GM23338 (cell line): ENCODE results near the gene SCYGR8. TPM values are rescaled to one million over a fixed set of nuclear protein-coding genes. Genes with fewer than 3 reads are reported as not detected.
"Not testable (repeated sequence)": the region's sequence is repeated elsewhere in the genome, so short reads cannot be mapped to it uniquely, and the experiment has no call there.

Source experiments
- ATAC-seq: fragments of 200-7000 bp; cut with Tn5 transposase; 3 replicates; pipeline ENCODE4 v1.9.1; 2020
- DNase-seq: peaks from one replicate; pipeline ENCODE4 v3.0.0-alpha.2; 2015; ENCODE audit warnings: low spot score
- H2AFZ ChIP-seq: fragments of 200-600 bp; sonication (generic); 2 replicates; pipeline ENCODE4 v1.8.0; 2016; ENCODE audit warnings: antibody characterized with exemption, mild to moderate bottlenecking, moderate library complexity
- H3F3A ChIP-seq: fragments of 200-600 bp; sonication (generic); replicated peaks from 2 replicates; pipeline ENCODE4 v1.8.0; 2017; ENCODE audit warnings: antibody characterized with exemption, mixed run types, low read depth
- H3K27ac ChIP-seq: fragments of 200-600 bp; sonication (generic); 2 replicates; pipeline ENCODE4 v1.6.1; 2016; ENCODE audit warnings: low read depth
- H3K27me3 ChIP-seq: fragments of 200-600 bp; sonication (generic); 2 replicates; pipeline ENCODE4 v1.8.0; 2016; ENCODE audit warnings: mild to moderate bottlenecking, mixed run types, moderate library complexity; ENCODE audit not compliant: insufficient read depth
- H3K36me3 ChIP-seq: fragments of 200-600 bp; sonication (generic); 2 replicates; pipeline ENCODE4 v1.8.0; 2016; ENCODE audit warnings: mild to moderate bottlenecking; ENCODE audit not compliant: insufficient read depth
- H3K4me1 ChIP-seq: fragments of 200-600 bp; sonication (generic); 2 replicates; pipeline ENCODE4 v1.8.0; 2016; ENCODE audit warnings: mild to moderate bottlenecking, moderate library complexity; ENCODE audit not compliant: insufficient read depth
- H3K4me2 ChIP-seq: fragments of 200-600 bp; sonication (generic); 2 replicates; pipeline ENCODE4 v1.7.1; 2017; ENCODE audit warnings: mixed run types
- H3K4me3 ChIP-seq: fragments of 200-600 bp; sonication (generic); 2 replicates; pipeline ENCODE4 v1.6.1; 2016; ENCODE audit warnings: mixed run types
- H3K79me2 ChIP-seq: fragments of 200-600 bp; sonication (generic); replicated peaks from 2 replicates; pipeline ENCODE4 v1.8.0; 2017; ENCODE audit warnings: mild to moderate bottlenecking; ENCODE audit not compliant: insufficient read depth
- H3K9me2 ChIP-seq: fragments of 200-600 bp; sonication (generic); 2 replicates; pipeline ENCODE4 v1.8.0; 2017; ENCODE audit not compliant: insufficient read depth
- H4K20me1 ChIP-seq: fragments of 200-600 bp; sonication (generic); replicated peaks from 2 replicates; pipeline ENCODE4 v1.8.0; 2017; ENCODE audit warnings: mild to moderate bottlenecking; ENCODE audit not compliant: insufficient read depth
- H3K27ac Mint-ChIP-seq: 2 replicates; pipeline ENCODE4 v1.8.0; 2020; ENCODE audit warnings: inconsistent platforms, mild to moderate bottlenecking, moderate library complexity, mixed read lengths
- H3K27me3 Mint-ChIP-seq: 3 replicates; pipeline ENCODE4 v1.8.0; 2022; ENCODE audit warnings: low read depth, mild to moderate bottlenecking, moderate library complexity, mixed read lengths, inconsistent platforms; ENCODE audit not compliant: insufficient read depth, poor library complexity
- H3K36me3 Mint-ChIP-seq: 3 replicates; pipeline ENCODE4 v1.8.0; 2021; ENCODE audit warnings: low read depth, mild to moderate bottlenecking, inconsistent platforms, moderate library complexity, mixed read lengths
- H3K4me1 Mint-ChIP-seq: 3 replicates; pipeline ENCODE4 v1.8.0; 2020; ENCODE audit warnings: mild to moderate bottlenecking, inconsistent platforms, mixed read lengths
- H3K4me3 Mint-ChIP-seq: 3 replicates; pipeline ENCODE4 v1.8.0; 2021; ENCODE audit warnings: moderate library complexity, mild to moderate bottlenecking, inconsistent platforms, mixed read lengths
- H3K9me3 Mint-ChIP-seq: 3 replicates; pipeline ENCODE4 v1.8.0; 2020; ENCODE audit warnings: moderate library complexity, mild to moderate bottlenecking, inconsistent platforms, mixed read lengths
- POLR2AphosphoS5 ChIP-seq: IDR thresholded peaks from 2 replicates; pipeline ENCODE4 v1.6.1; 2016; ENCODE audit warnings: antibody characterized with exemption, low read depth
- polyA plus RNA-seq: library from polyadenylated mRNA; unstranded; fragments of >200 nt; fragmentation: Nextera tagmentation; extraction: Ambion mirVana; gene quantifications from 2 replicates; pipeline ENCODE4 v1.2.1, GENCODE V29; 2016
- total RNA-seq: library from RNA; depleted of rRNA; stranded (reverse); fragments of >200 nt; shearing (Covaris generic); gene quantifications from 2 replicates; pipeline ENCODE4 v1.2.3, GENCODE V29; 2014
- TF ChIP-seq, protein P1 (sequence below), 2 experiments: fragments of 200-600 bp in 1 of 2; sonication (generic) in 1 of 2; conservative IDR thresholded peaks; 2 replicates each; pipeline versions ENCODE4 v1.5.1 to v1.6.1; 2016 to 2017; ENCODE audit warnings: antibody characterized with exemption in 2 of 2, low read depth in 2 of 2, mild to moderate bottlenecking in 2 of 2, moderate library complexity in 1 of 2

SCYGR8 gene
- total and polyA plus RNA-seq, 2 experiments from 2014 or later, result not detected

DNA sequence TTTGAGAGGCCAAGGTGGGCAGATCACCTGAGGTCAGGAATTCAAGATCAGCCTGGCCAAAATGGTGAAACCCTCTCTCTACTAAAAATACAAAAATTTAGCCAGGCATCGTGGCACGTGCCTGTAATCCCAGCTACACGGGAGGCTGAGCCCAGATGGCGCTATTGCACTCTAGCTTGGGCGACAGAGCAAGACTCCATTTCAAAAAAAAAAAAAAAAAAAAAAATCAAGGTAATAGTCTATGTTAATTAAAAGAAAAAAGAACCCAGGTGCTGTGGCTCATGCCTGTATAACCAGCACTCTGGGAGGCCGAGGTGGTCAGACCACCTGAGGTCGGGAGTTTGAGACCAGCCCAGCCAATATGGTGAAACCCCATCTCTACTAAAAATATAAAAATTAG lies 5.0 kb upstream of the SCYGR8 start:
- H3K4me1 Mint-ChIP-seq, H3K27me3 ChIP-seq, H3K9me2 ChIP-seq, H3K36me3 Mint-ChIP-seq, H3F3A ChIP-seq, H3K27ac ChIP-seq, H3K4me3 Mint-ChIP-seq, H3K9me3 Mint-ChIP-seq, H3K4me1 ChIP-seq, H3K27ac Mint-ChIP-seq, H3K27me3 Mint-ChIP-seq, ATAC-seq, H3K79me2 ChIP-seq, H3K36me3 ChIP-seq, H3K4me3 ChIP-seq, H4K20me1 ChIP-seq, H3K4me2 ChIP-seq: not testable (repeated sequence)
- peak; percentile 74 for DNase-seq
- peak overlapping the region; percentile 57; the same call in 1 of the 2 replicates for H2AFZ ChIP-seq
- TF ChIP-seq, protein P1, sequence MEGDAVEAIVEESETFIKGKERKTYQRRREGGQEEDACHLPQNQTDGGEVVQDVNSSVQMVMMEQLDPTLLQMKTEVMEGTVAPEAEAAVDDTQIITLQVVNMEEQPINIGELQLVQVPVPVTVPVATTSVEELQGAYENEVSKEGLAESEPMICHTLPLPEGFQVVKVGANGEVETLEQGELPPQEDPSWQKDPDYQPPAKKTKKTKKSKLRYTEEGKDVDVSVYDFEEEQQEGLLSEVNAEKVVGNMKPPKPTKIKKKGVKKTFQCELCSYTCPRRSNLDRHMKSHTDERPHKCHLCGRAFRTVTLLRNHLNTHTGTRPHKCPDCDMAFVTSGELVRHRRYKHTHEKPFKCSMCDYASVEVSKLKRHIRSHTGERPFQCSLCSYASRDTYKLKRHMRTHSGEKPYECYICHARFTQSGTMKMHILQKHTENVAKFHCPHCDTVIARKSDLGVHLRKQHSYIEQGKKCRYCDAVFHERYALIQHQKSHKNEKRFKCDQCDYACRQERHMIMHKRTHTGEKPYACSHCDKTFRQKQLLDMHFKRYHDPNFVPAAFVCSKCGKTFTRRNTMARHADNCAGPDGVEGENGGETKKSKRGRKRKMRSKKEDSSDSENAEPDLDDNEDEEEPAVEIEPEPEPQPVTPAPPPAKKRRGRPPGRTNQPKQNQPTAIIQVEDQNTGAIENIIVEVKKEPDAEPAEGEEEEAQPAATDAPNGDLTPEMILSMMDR (conservative IDR thresholded peaks at IDR 0.05; ENCODE audit: low read depth in 2 of 2), result peak; percentile 65 to 74

DNA sequence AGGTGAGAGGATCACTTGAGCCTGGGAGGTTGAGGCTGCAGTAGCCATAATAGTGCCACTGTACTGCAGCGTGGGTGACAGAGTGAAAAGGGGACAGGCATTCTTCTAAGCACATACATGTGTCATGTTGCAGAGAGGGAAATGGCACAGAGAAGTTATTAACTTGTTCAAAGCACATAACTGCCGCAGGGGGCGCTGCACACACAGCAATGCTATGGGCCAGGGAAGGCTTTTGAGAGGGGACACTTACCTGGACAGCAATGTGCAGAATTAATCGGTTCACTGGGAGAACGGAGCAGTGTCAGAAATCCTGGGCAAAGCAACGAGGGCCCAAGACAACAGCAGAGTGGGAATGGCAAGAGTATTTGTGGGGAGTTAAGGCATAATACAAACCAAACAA lies 2.4 kb downstream of the SCYGR8 start:
- H3K27me3 Mint-ChIP-seq, result peaks cover 7% of the 10 kb centered on the region
- no peak overlapping the region for H3K27ac ChIP-seq
- H3K9me2 ChIP-seq, result no peaks in the 10 kb centered on the region
- H3K9me3 Mint-ChIP-seq, result no peaks in the 10 kb centered on the region
- no peaks in the 10 kb centered on the region for H3K4me1 ChIP-seq
- H3K36me3 ChIP-seq, result no peaks in the 10 kb centered on the region
- TF ChIP-seq, protein P1 (conservative IDR thresholded peaks at IDR 0.05; ENCODE audit: low read depth in 2 of 2), result peak; percentile 91 to 96
- TF ChIP-seq POLR2AphosphoS5, result no peak
- H3K4me3 Mint-ChIP-seq, result no peak overlapping the region
- no peaks in the 10 kb centered on the region for H4K20me1 ChIP-seq
- H3K4me3 ChIP-seq, result no peak overlapping the region
- H3K79me2 ChIP-seq, result no peaks in the 10 kb centered on the region
- DNase-seq (peak; percentile 90), ATAC-seq (peak; percentile 87)
- H3K4me1 Mint-ChIP-seq, result peaks cover 3% of the 10 kb centered on the region; the same call in 2 of the 3 replicates
- H3K27ac Mint-ChIP-seq, result no peak overlapping the region
- no peaks in the 10 kb centered on the region for H3K27me3 ChIP-seq
- no peaks in the 10 kb centered on the region for H3F3A ChIP-seq
- H2AFZ ChIP-seq, result no peak overlapping the region
- no peak overlapping the region for H3K4me2 ChIP-seq
- H3K36me3 Mint-ChIP-seq, result no peaks in the 10 kb centered on the region

- not testable (repeated sequence) for H3K36me3 Mint-ChIP-seq, H3K79me2 ChIP-seq, H3K4me2 ChIP-seq, H3K4me3 ChIP-seq, H4K20me1 ChIP-seq, H3K27ac ChIP-seq, H3K27ac Mint-ChIP-seq, H3K9me2 ChIP-seq, H3K4me1 ChIP-seq, ATAC-seq, H3K27me3 Mint-ChIP-seq, H3K4me3 Mint-ChIP-seq, DNase-seq, H3K36me3 ChIP-seq, H3K9me3 Mint-ChIP-seq, H2AFZ ChIP-seq, H3K27me3 ChIP-seq, H3F3A ChIP-seq
- H3K4me1 Mint-ChIP-seq, result peaks cover 31% of the 10 kb centered on the region
These were observed 10.6 kb downstream of the SCYGR8 start for GRCh38 chr2:227756261-227756660.
